Non-pigmented ciliary epithelial cell (primary cell): ENCODE data around the gene SEZ6L.

Experiments
- DNase-seq: peaks from one replicate; pipeline ENCODE4 v3.0.0-alpha.2; 2010; ENCODE audit warnings: low read depth

Gene SEZ6L

GRCh38 chr22:26334232-26334631 is 165.0 kb downstream of the SEZ6L start:
- no peak for DNase-seq

GRCh38 chr22:26336773-26337172 is 167.5 kb downstream of the SEZ6L start:
- no peak for DNase-seq

- DNase-seq: no peak
These were observed 170.5 kb downstream of the SEZ6L start for GRCh38 chr22:26339755-26340154.

- DNase-seq: no peak
These were observed 173.6 kb downstream of the SEZ6L start for GRCh38 chr22:26342745-26343410.

GRCh38 chr22:26345496-26345895 is 176.2 kb downstream of the SEZ6L start:
- no peak for DNase-seq

GRCh38 chr22:26348810-26349526 is 179.7 kb downstream of the SEZ6L start:
- no peak for DNase-seq

- DNase-seq: no peak
These were observed 185.4 kb downstream of the SEZ6L start for GRCh38 chr22:26354707-26355106.

GRCh38 chr22:26357281-26357680 is 188.0 kb downstream of the SEZ6L start:
- no peak for DNase-seq

GRCh38 chr22:26357813-26358212 is 188.6 kb downstream of the SEZ6L start:
- no peak for DNase-seq

GRCh38 chr22:26359156-26359555 is 189.9 kb downstream of the SEZ6L start:
- no peak for DNase-seq

GRCh38 chr22:26360169-26360885 is 191.1 kb downstream of the SEZ6L start:
- peak; percentile 38 for DNase-seq

- DNase-seq: no peak
These were observed 193.2 kb downstream of the SEZ6L start for GRCh38 chr22:26362471-26362870.

GRCh38 chr22:26364066-26365015 is 195.1 kb downstream of the SEZ6L start:
- DNase-seq: peak; percentile 51

- DNase-seq: no peak
These were observed 198.4 kb downstream of the SEZ6L start for GRCh38 chr22:26367402-26368245.

- DNase-seq: no peak
These were observed 203.6 kb downstream of the SEZ6L start for GRCh38 chr22:26372890-26373289.

- no peak for DNase-seq
These were observed 205.2 kb downstream of the SEZ6L start for GRCh38 chr22:26374391-26375026.

GRCh38 chr22:26377170-26377830 is 208.0 kb downstream of the SEZ6L start:
- DNase-seq: no peak

- DNase-seq: no peak
These were observed 211.0 kb downstream of the SEZ6L start for GRCh38 chr22:26380072-26380830.

- DNase-seq: no peak
These were observed 213.5 kb downstream of the SEZ6L start for GRCh38 chr22:26382782-26383181.
